GM21381 (cell line): ENCODE results near the gene CYTH2.

Source experiments
- ATAC-seq: cut with Tn5 transposase; IDR thresholded peaks from one replicate; pipeline ENCODE4 v1.9.1; 2021; ENCODE audit warnings: mild to moderate bottlenecking, moderate library complexity; ENCODE audit not compliant: unreplicated experiment

The CYTH2 gene

GRCh38 chr19:48492925-48493717 is 24.0 kb downstream of the CYTH2 start:
- ATAC-seq: peak; percentile 53

GRCh38 chr19:48493718-48494401 is 24.7 kb downstream of the CYTH2 start:
- no peak for ATAC-seq

GRCh38 chr19:48495396-48495795 is 26.2 kb downstream of the CYTH2 start:
- no peak for ATAC-seq

- no peak for ATAC-seq
These were observed 28.0 kb downstream of the CYTH2 start for GRCh38 chr19:48496959-48497727.

- ATAC-seq: no peak
These were observed 28.8 kb downstream of the CYTH2 start for GRCh38 chr19:48497728-48498594.

- no peak for ATAC-seq
These were observed 29.6 kb downstream of the CYTH2 start for GRCh38 chr19:48498595-48499311.

GRCh38 chr19:48499316-48500090 is 30.3 kb downstream of the CYTH2 start:
- no peak for ATAC-seq

GRCh38 chr19:48500830-48501493 is 31.8 kb downstream of the CYTH2 start:
- no peak for ATAC-seq

GRCh38 chr19:48501494-48502349 is 32.6 kb downstream of the CYTH2 start:
- ATAC-seq: no peak

GRCh38 chr19:48502350-48503018 is 33.3 kb downstream of the CYTH2 start:
- no peak for ATAC-seq

- ATAC-seq: no peak
These were observed 37.1 kb downstream of the CYTH2 start for GRCh38 chr19:48506138-48506733.

- ATAC-seq: no peak
These were observed 38.8 kb downstream of the CYTH2 start for GRCh38 chr19:48507911-48508439.

- no peak for ATAC-seq
These were observed 39.7 kb downstream of the CYTH2 start for GRCh38 chr19:48508729-48509411.

GRCh38 chr19:48509467-48510194 is 40.5 kb downstream of the CYTH2 start:
- ATAC-seq: no peak
